Activated CD8-positive, alpha-beta T cell treated with anti-CD3 and anti-CD28 coated beads for 36 hours (primary cell): ENCODE results near the gene DGKD. TPM values are rescaled to one million over a fixed set of nuclear protein-coding genes. Genes with fewer than 3 reads are reported as not detected.
"Not testable (repeated sequence)": the region's sequence is repeated elsewhere in the genome, so short reads cannot be mapped to it uniquely, and the experiment has no call there.

Experiments
- ATAC-seq: fragments of 200-7000 bp; cut with Tn5 transposase; one replicate; pipeline ENCODE4 v1.10.0; 2021; ENCODE audit warnings: mild to moderate bottlenecking, moderate library complexity
- CTCF ChIA-PET: fragments of 350-600 bp; sonication (Branson Sonifier 250); formaldehyde crosslinking; loops from one replicate; lab custom pipeline; 2021; ENCODE audit warnings: antibody characterized with exemption; lab: Charles Lee
- POLR2A ChIA-PET: fragments of 350-600 bp; sonication (Branson Sonifier 250); formaldehyde crosslinking; loops from one replicate; lab custom pipeline; 2021; ENCODE audit warnings: antibody characterized with exemption; lab: Charles Lee
- DNase-seq: peaks from one replicate; pipeline ENCODE4 v3.0.0-alpha.2; 2020
- H3K27ac Mint-ChIP-seq: one replicate; pipeline ENCODE4 v1.8.0; 2021; ENCODE audit warnings: mild to moderate bottlenecking, mixed read lengths
- H3K27me3 Mint-ChIP-seq: one replicate; pipeline ENCODE4 v1.8.0; 2021; ENCODE audit warnings: mixed read lengths
- H3K36me3 Mint-ChIP-seq: one replicate; pipeline ENCODE4 v1.8.0; 2021; ENCODE audit warnings: low read depth, mixed read lengths
- H3K4me1 Mint-ChIP-seq: one replicate; pipeline ENCODE4 v1.8.0; 2021; ENCODE audit warnings: low read depth, mixed read lengths
- H3K4me3 Mint-ChIP-seq: one replicate; pipeline ENCODE4 v1.8.0; 2021; ENCODE audit warnings: mild to moderate bottlenecking, moderate library complexity, mixed read lengths
- H3K9me3 Mint-ChIP-seq: one replicate; pipeline ENCODE4 v1.8.0; 2021; ENCODE audit warnings: mixed read lengths
- CTCF ChIP-seq: fragments of 200-600 bp; IDR thresholded peaks from one replicate; pipeline ENCODE4 v1.8.0; 2022; ENCODE audit warnings: antibody characterized with exemption, mild to moderate bottlenecking
- intact Hi-C: fragments of 100-400 bp; cut with micrococcal nuclease; formaldehyde crosslinking; loops from one replicate; pipeline ENCODE4 v1.10.0; 2022
- total RNA-seq, 2 experiments: library from RNA; stranded (reverse); gene quantifications; one replicate each; pipeline ENCODE4 v1.2.3, GENCODE V29; 2021

DGKD gene
- total RNA-seq, 2 experiments from 2014 or later: 89.6 to 99.5 TPM

- Mint-ChIP-seq H3K27me3 (no peaks in the 10 kb centered on the region), H3K4me3 (no peak overlapping the region), H3K4me1 (peaks cover 29% of the 10 kb centered on the region), H3K27ac (peak overlapping the region; percentile 36), H3K9me3 (peaks cover 3% of the 10 kb centered on the region), H3K36me3 (peaks cover 3% of the 10 kb centered on the region)
- ChIA-PET POLR2A (no interaction called here), CTCF (interaction anchor here (1.2 kb wide), 1 partner anchor 114 kb away, joined by 5 read pairs; no protein-coding TSS in a partner anchor)
- TF ChIP-seq CTCF: no peak
- DNase-seq: no peak
- no peak for ATAC-seq
- intact Hi-C loops: no loop called here
Measured at GRCh38 chr2:233329489-233330135, 24.7 kb upstream of the DGKD start.

GRCh38 chr2:233331536-233331935, 22.8 kb upstream of the DGKD start:
- POLR2A ChIA-PET: interaction anchor here (1.0 to 1.1 kb wide), 3 partner anchors 35 to 83 kb away, joined by 3 to 4 read pairs (median 3); no protein-coding TSS in a partner anchor
- peaks cover 36% of the 10 kb centered on the region for H3K4me1 Mint-ChIP-seq

GRCh38 chr2:233332125-233332524, 22.2 kb upstream of the DGKD start:
- Mint-ChIP-seq H3K27me3 (no peaks in the 10 kb centered on the region), H3K4me3 (no peak overlapping the region), H3K36me3 (peaks cover 3% of the 10 kb centered on the region), H3K9me3 (peaks cover 3% of the 10 kb centered on the region), H3K4me1 (peaks cover 36% of the 10 kb centered on the region), H3K27ac (peak overlapping the region; percentile 94)
- TF ChIP-seq CTCF: no peak
- ATAC-seq (no peak), DNase-seq (no peak)
- intact Hi-C loops: no loop called here
- ChIA-PET CTCF (interaction anchor here (0.8 to 1.8 kb wide), 5 partner anchors 8 to 111 kb away, joined by 3 to 8 read pairs (median 4); no protein-coding TSS in a partner anchor), POLR2A (interaction anchor here (1.1 kb wide), 1 partner anchor 34 kb away, joined by 3 read pairs; no protein-coding TSS in a partner anchor)

More at GRCh38 chr2:233331536-233331935, 22.8 kb upstream of the DGKD start:
- Mint-ChIP-seq H3K9me3 (peaks cover 3% of the 10 kb centered on the region), H3K36me3 (peaks cover 3% of the 10 kb centered on the region), H3K4me3 (peak overlapping the region; percentile 45), H3K27ac (peak overlapping the region; percentile 94), H3K27me3 (no peaks in the 10 kb centered on the region)
- CTCF ChIA-PET: interaction anchor here (0.8 to 1.8 kb wide), 7 partner anchors 9 to 112 kb away, joined by 3 to 8 read pairs (median 4); no protein-coding TSS in a partner anchor
- DNase-seq: peak; percentile 81
- TF ChIP-seq CTCF: no peak
- ATAC-seq: peak; percentile 93
- intact Hi-C loops: no loop called here

- ATAC-seq (no peak), DNase-seq (no peak)
- H3K4me3 Mint-ChIP-seq: no peak overlapping the region
- peak overlapping the region; percentile 24 for H3K27ac Mint-ChIP-seq
- peaks cover 42% of the 10 kb centered on the region for H3K4me1 Mint-ChIP-seq
- H3K9me3 Mint-ChIP-seq: peaks cover 3% of the 10 kb centered on the region
- intact Hi-C loops: no loop called here
- no peaks in the 10 kb centered on the region for H3K27me3 Mint-ChIP-seq
- ChIA-PET CTCF (interaction anchor here (1.1 kb wide), 1 partner anchor 13 kb away, joined by 3 read pairs; no protein-coding TSS in a partner anchor), POLR2A (interaction anchor here (0.6 kb wide), 1 partner anchor 103 kb away, joined by 3 read pairs; no protein-coding TSS in a partner anchor)
- TF ChIP-seq CTCF: no peak
- peaks cover 3% of the 10 kb centered on the region for H3K36me3 Mint-ChIP-seq
Measured at GRCh38 chr2:233334915-233335314, 19.4 kb upstream of the DGKD start.

- H3K4me1 Mint-ChIP-seq: peaks cover 37% of the 10 kb centered on the region
- H3K36me3 Mint-ChIP-seq, intact Hi-C loops, CTCF ChIA-PET, H3K4me3 Mint-ChIP-seq, H3K27ac Mint-ChIP-seq, ATAC-seq, DNase-seq, H3K9me3 Mint-ChIP-seq, POLR2A ChIA-PET, H3K27me3 Mint-ChIP-seq: not testable (repeated sequence)
Measured at GRCh38 chr2:233336091-233336490, 18.2 kb upstream of the DGKD start.
